HepG2 (cell line): ENCODE data around the gene MVP. TPM values are rescaled to one million over a fixed set of nuclear protein-coding genes. Genes with fewer than 3 reads are reported as not detected.

Experiments used
- AGO2 ChIP-seq: fragments of 200-400 bp; formaldehyde crosslinking; optimal IDR thresholded peaks from 2 replicates; pipeline ENCODE3; 2017; ENCODE audit warnings: mild to moderate bottlenecking, low read depth, low read length, moderate library complexity
- ELF4 ChIP-seq: sonication (generic); formaldehyde crosslinking; IDR thresholded peaks from 2 replicates; pipeline ENCODE4 v1.5.0; 2020; ENCODE audit warnings: missing genetic modification reagents, mild to moderate bottlenecking, moderate library complexity, borderline replicate concordance
- HDAC1 ChIP-seq: sonication (generic); formaldehyde crosslinking; IDR thresholded peaks from 2 replicates; pipeline ENCODE4 v1.5.1; 2020; ENCODE audit warnings: mild to moderate bottlenecking, missing genetic modification reagents
- MXI1 ChIP-seq: IDR thresholded peaks from 3 replicates; pipeline ENCODE4 v1.6.1; 2012; ENCODE audit warnings: low read depth, low read length, inconsistent platforms, borderline replicate concordance
- RAD51 ChIP-seq: fragments of 450-650 bp; IDR thresholded peaks from 2 replicates; pipeline ENCODE4 v1.6.1; 2016; ENCODE audit warnings: borderline replicate concordance
- TERF1 ChIP-seq: sonication (generic); formaldehyde crosslinking; IDR thresholded peaks from 2 replicates; pipeline ENCODE4 v1.8.0; 2022; ENCODE audit warnings: mild to moderate bottlenecking, missing genetic modification reagents, moderate library complexity
- ZBTB34 ChIP-seq: sonication (generic); formaldehyde crosslinking; IDR thresholded peaks from 2 replicates; pipeline ENCODE4 v1.8.0; 2022; ENCODE audit warnings: mild to moderate bottlenecking, missing genetic modification reagents
- ZHX1 ChIP-seq: sonication (generic); formaldehyde crosslinking; IDR thresholded peaks from 2 replicates; pipeline ENCODE4 v1.8.1; 2022; ENCODE audit warnings: low read depth, mild to moderate bottlenecking, missing genetic modification reagents
- ZNF225 ChIP-seq: sonication (generic); formaldehyde crosslinking; IDR thresholded peaks from 2 replicates; pipeline ENCODE4 v1.4.0; 2020; ENCODE audit warnings: mild to moderate bottlenecking, missing genetic modification reagents
- ZNF296 ChIP-seq: sonication (generic); formaldehyde crosslinking; conservative IDR thresholded peaks from 2 replicates; pipeline ENCODE4 v1.5.0; 2020; ENCODE audit warnings: mild to moderate bottlenecking, missing genetic modification reagents
- ZNF615 ChIP-seq: sonication (generic); formaldehyde crosslinking; IDR thresholded peaks from 2 replicates; pipeline ENCODE4 v1.5.0; 2020; ENCODE audit warnings: mild to moderate bottlenecking, missing genetic modification reagents, borderline replicate concordance
- ZNF639 ChIP-seq: conservative IDR thresholded peaks from 2 replicates; pipeline ENCODE4 v1.6.1; 2018; ENCODE audit warnings: missing genetic modification reagents
- ZNF646 ChIP-seq: sonication (generic); formaldehyde crosslinking; IDR thresholded peaks from 2 replicates; pipeline ENCODE4 v1.9.0; 2021; ENCODE audit warnings: mild to moderate bottlenecking, missing genetic modification reagents
- ZSCAN22 ChIP-seq: sonication (generic); formaldehyde crosslinking; IDR thresholded peaks from 2 replicates; pipeline ENCODE4 v1.4.0; 2020; ENCODE audit warnings: mild to moderate bottlenecking, missing genetic modification reagents
- polyA plus RNA-seq, 8 experiments: library from polyadenylated mRNA; depleted of rRNA in 3 of 8; stranded (reverse) in 7 of 8; unstranded in 1 of 8; fragments of >200 nt; fragmentation: Illumina TruSeq in 4 of 8; extraction: Trizol in 4 of 8; gene quantifications; 2 replicates each; pipeline versions ENCODE4 v1.2.1 to v1.2.3, GENCODE V29; 2011 to 2016; ENCODE audit warnings: low read depth in 4 of 8, missing spikeins in 1 of 8, mixed read lengths in 1 of 8; ENCODE audit not compliant: insufficient read depth in 1 of 8
- total RNA-seq, 5 experiments: library from RNA; depleted of rRNA; stranded (reverse); fragments of >200 nt; fragmentation: Illumina TruSeq; extraction: Trizol; gene quantifications; 2 replicates each; pipeline ENCODE4 v1.2.3, GENCODE V29; 2016; ENCODE audit warnings: low read depth in 1 of 5

The MVP gene
- total and polyA plus RNA-seq, 2 of the 13 experiments (the other 11 are each of a cell fraction or from before 2014, with no cell fraction given): 22.9 to 43.5 TPM

- TF ChIP-seq ZNF646 (CRISPR knock-in tag) (no peak), ZNF225 (CRISPR knock-in tag) (0 out of 2 replicates have a peak, but pooled peaks have one; percentile 51), ZSCAN22 (CRISPR knock-in tag) (no peak), RAD51 (no peak), ZBTB34 (no peak), AGO2 (peak; percentile 64), HDAC1 (0 out of 2 replicates have a peak, but pooled peaks have one; percentile 54), ZNF296 (no peak), ZNF615 (CRISPR knock-in tag) (no peak), ZHX1 (CRISPR knock-in tag) (no peak), ZNF639 (CRISPR knock-in tag) (no peak), TERF1 (CRISPR knock-in tag) (no peak), ELF4 (no peak), MXI1 (no peak; the same call in 2 of the 3 replicates)
Measured at GRCh38 chr16:29848420-29849297, 28.4 kb downstream of the MVP start (continued).
